Measurements from ENCODE around the gene IFT88. TPM values are rescaled to one million over a fixed set of nuclear protein-coding genes. Genes with fewer than 3 reads are reported as not detected.

IFT88 gene
- total RNA-seq, result 51.1 TPM
- 11.1 TPM for polyA plus RNA-seq

- WGBS, result under 1% methylated on average over 74 of the region's 74 CpGs
- Histone ChIP-seq H3K4me3 (ENCODE audit: low read depth, low read length) (peak within 1 kb of the TSS; percentile 75), H3K36me3 (ENCODE audit: insufficient read depth) (no peaks in the 10 kb centered on the region), H3K27ac (ENCODE audit: low read depth) (peak within 1 kb of the TSS; percentile 99), H3K4me1 (ENCODE audit: insufficient read depth) (no peaks in the 10 kb centered on the region)
- peak; percentile 80 for DNase-seq (ENCODE audit: extremely low spot score)
These were observed at the start of gene IFT88 for GRCh38 chr13:20566898-20567874. TSS of gene IFT88 (plus strand) at chr13:20567157. CDS start at chr13:20574386, 7,229 bp downstream.

GRCh38 chr13:20518660-20519100 is 48.3 kb upstream of the IFT88 start:
- Histone ChIP-seq H3K4me3 (ENCODE audit: low read depth, low read length) (no peak overlapping the region), H3K4me1 (ENCODE audit: insufficient read depth) (no peaks in the 10 kb centered on the region), H3K36me3 (ENCODE audit: insufficient read depth) (no peaks in the 10 kb centered on the region), H3K27ac (ENCODE audit: low read depth) (no peak overlapping the region)
- WGBS, result 54% methylated on average over 7 of the region's 7 CpGs
- DNase-seq (ENCODE audit: extremely low spot score), result no peak

GRCh38 chr13:20519875-20520274 is 47.1 kb upstream of the IFT88 start:
- DNase-seq (ENCODE audit: extremely low spot score), result no peak
- 71% methylated on average over 1 of the region's 1 CpG for WGBS
- Histone ChIP-seq H3K36me3 (ENCODE audit: insufficient read depth) (no peaks in the 10 kb centered on the region), H3K4me1 (ENCODE audit: insufficient read depth) (peaks cover 2% of the 10 kb centered on the region), H3K27ac (ENCODE audit: low read depth) (no peak overlapping the region), H3K4me3 (ENCODE audit: low read depth, low read length) (no peak overlapping the region)

GRCh38 chr13:20521364-20522115 is 45.4 kb upstream of the IFT88 start:
- Histone ChIP-seq H3K27ac (ENCODE audit: low read depth) (no peak overlapping the region), H3K4me3 (ENCODE audit: low read depth, low read length) (no peak overlapping the region), H3K4me1 (ENCODE audit: insufficient read depth) (peaks cover 2% of the 10 kb centered on the region), H3K36me3 (ENCODE audit: insufficient read depth) (no peaks in the 10 kb centered on the region)
- WGBS, result 95% methylated on average over 5 of the region's 5 CpGs
- no peak for DNase-seq (ENCODE audit: extremely low spot score)

GRCh38 chr13:20525144-20525600 is 41.8 kb upstream of the IFT88 start:
- DNase-seq (ENCODE audit: extremely low spot score), result no peak
- Histone ChIP-seq H3K4me1 (ENCODE audit: insufficient read depth) (peaks cover 2% of the 10 kb centered on the region), H3K4me3 (ENCODE audit: low read depth, low read length) (peak overlapping the region; percentile 88), H3K36me3 (ENCODE audit: insufficient read depth) (no peaks in the 10 kb centered on the region), H3K27ac (ENCODE audit: low read depth) (peak overlapping the region; percentile 41)
- 3% methylated on average over 37 of the region's 37 CpGs for WGBS

- WGBS, result under 1% methylated on average over 89 of the region's 89 CpGs
- DNase-seq (ENCODE audit: extremely low spot score), result peak; percentile 18
- Histone ChIP-seq H3K36me3 (ENCODE audit: insufficient read depth) (no peaks in the 10 kb centered on the region), H3K4me3 (ENCODE audit: low read depth, low read length) (peak within 1 kb of the TSS; percentile 88), H3K4me1 (ENCODE audit: insufficient read depth) (peaks cover 2% of the 10 kb centered on the region), H3K27ac (ENCODE audit: low read depth) (peak within 1 kb of the TSS; percentile 69)
These were observed 41.1 kb upstream of the IFT88 start, which contains the start of gene CRYL1 for GRCh38 chr13:20525601-20526544. TSS of gene CRYL1 (minus strand) at chr13:20525857. CDS start at chr13:20525794, 63 bp downstream.

GRCh38 chr13:20526664-20527063 is 40.3 kb upstream of the IFT88 start:
- no peak overlapping the region for H3K4me3 ChIP-seq (ENCODE audit: low read depth, low read length)
- no peak for DNase-seq (ENCODE audit: extremely low spot score)
- peaks cover 2% of the 10 kb centered on the region for H3K4me1 ChIP-seq (ENCODE audit: insufficient read depth)
- no peak overlapping the region for H3K27ac ChIP-seq (ENCODE audit: low read depth)
- WGBS, result 49% methylated on average over 6 of the region's 6 CpGs
- H3K36me3 ChIP-seq (ENCODE audit: insufficient read depth), result no peaks in the 10 kb centered on the region

- WGBS, result 85% methylated on average over 2 of the region's 2 CpGs
- Histone ChIP-seq H3K4me3 (ENCODE audit: low read depth, low read length) (no peak overlapping the region), H3K36me3 (ENCODE audit: insufficient read depth) (no peaks in the 10 kb centered on the region), H3K4me1 (ENCODE audit: insufficient read depth) (peaks cover 2% of the 10 kb centered on the region), H3K27ac (ENCODE audit: low read depth) (no peak overlapping the region)
- no peak for DNase-seq (ENCODE audit: extremely low spot score)
These were observed 38.5 kb upstream of the IFT88 start for GRCh38 chr13:20528452-20528851.

- H3K36me3 ChIP-seq (ENCODE audit: insufficient read depth), result no peaks in the 10 kb centered on the region
- no peak for DNase-seq (ENCODE audit: extremely low spot score)
- no peak overlapping the region for H3K27ac ChIP-seq (ENCODE audit: low read depth)
- WGBS, result 78% methylated on average over 10 of the region's 10 CpGs
- no peaks in the 10 kb centered on the region for H3K4me1 ChIP-seq (ENCODE audit: insufficient read depth)
- H3K4me3 ChIP-seq (ENCODE audit: low read depth, low read length), result no peak overlapping the region
These were observed 32.8 kb upstream of the IFT88 start for GRCh38 chr13:20534038-20534608.

GRCh38 chr13:20536992-20537391 is 30.0 kb upstream of the IFT88 start:
- no peak for DNase-seq (ENCODE audit: extremely low spot score)
- H3K36me3 ChIP-seq (ENCODE audit: insufficient read depth), result no peaks in the 10 kb centered on the region
- H3K4me3 ChIP-seq (ENCODE audit: low read depth, low read length), result no peak overlapping the region
- no peak overlapping the region for H3K27ac ChIP-seq (ENCODE audit: low read depth)
- no peaks in the 10 kb centered on the region for H3K4me1 ChIP-seq (ENCODE audit: insufficient read depth)

GRCh38 chr13:20544201-20544923 is 22.6 kb upstream of the IFT88 start:
- Histone ChIP-seq H3K27ac (ENCODE audit: low read depth) (no peak overlapping the region), H3K36me3 (ENCODE audit: insufficient read depth) (no peaks in the 10 kb centered on the region), H3K4me3 (ENCODE audit: low read depth, low read length) (no peak overlapping the region), H3K4me1 (ENCODE audit: insufficient read depth) (no peaks in the 10 kb centered on the region)
- DNase-seq (ENCODE audit: extremely low spot score), result no peak
- 70% methylated on average over 7 of the region's 7 CpGs for WGBS

GRCh38 chr13:20546556-20546955 is 20.4 kb upstream of the IFT88 start:
- no peaks in the 10 kb centered on the region for H3K4me1 ChIP-seq (ENCODE audit: insufficient read depth)
- H3K27ac ChIP-seq (ENCODE audit: low read depth), result no peak overlapping the region
- no peak overlapping the region for H3K4me3 ChIP-seq (ENCODE audit: low read depth, low read length)
- DNase-seq (ENCODE audit: extremely low spot score), result no peak
- H3K36me3 ChIP-seq (ENCODE audit: insufficient read depth), result no peaks in the 10 kb centered on the region
- WGBS, result 65% methylated on average over 1 of the region's 1 CpG
